Panc1 (cell line): Measurements from ENCODE around the gene UQCC5. TPM values are rescaled to one million over a fixed set of nuclear protein-coding genes. Genes with fewer than 3 reads are reported as not detected.
"Not testable (repeated sequence)": the region's sequence is repeated elsewhere in the genome, so short reads cannot be mapped to it uniquely, and the experiment has no call there.

Experiments
- ATAC-seq: fragments of 200-7000 bp; cut with Tn5 transposase; 2 replicates; pipeline ENCODE4 v1.9.1; 2020; ENCODE audit warnings: mild to moderate bottlenecking, moderate library complexity
- BruUV-seq: library from RNA; stranded (reverse); fragments of 400-500 nt; replicated peaks from 2 replicates; lab custom pipeline; 2021; lab: Mats Ljungman, UMichigan
- CTCF ChIA-PET: fragments of 300-600 bp; sonication (Branson Sonifier 250); formaldehyde crosslinking; loops from one replicate; lab custom pipeline; 2022; ENCODE audit warnings: antibody characterized with exemption; lab: Charles Lee
- POLR2A ChIA-PET: fragments of 300-600 bp; sonication (Branson Sonifier 250); formaldehyde crosslinking; loops from one replicate; lab custom pipeline; 2022; ENCODE audit warnings: antibody characterized with exemption; lab: Charles Lee
- DNase-seq: peaks from one replicate; pipeline ENCODE4 v3.0.0-alpha.2; 2010; ENCODE audit warnings: low read depth, low spot score
- H3K27ac ChIP-seq: 2 replicates; pipeline ENCODE4 v1.5.1; 2011; ENCODE audit warnings: mild to moderate bottlenecking, low read length, inconsistent platforms
- H3K27me3 ChIP-seq: fragments of 200-500 bp; sonication (Bioruptor generic); 2 replicates; pipeline ENCODE4 v1.6.0; 2014; ENCODE audit warnings: low read length, inconsistent platforms; ENCODE audit not compliant: control insufficient read depth, insufficient read depth
- H3K36me3 ChIP-seq: fragments of 200-500 bp; sonication (Bioruptor generic); 2 replicates; pipeline ENCODE4 v1.5.1; 2014; ENCODE audit warnings: inconsistent platforms, mild to moderate bottlenecking, low read length, moderate library complexity; ENCODE audit not compliant: control insufficient read depth, insufficient read depth
- H3K4me1 ChIP-seq: 2 replicates; pipeline ENCODE4 v1.5.1; 2011; ENCODE audit warnings: inconsistent platforms, mild to moderate bottlenecking, low read length, moderate library complexity; ENCODE audit not compliant: control insufficient read depth, insufficient read depth
- H3K4me3 ChIP-seq, 2 experiments: 2 replicates each; pipeline ENCODE4 v1.5.1; 2011 to 2012; ENCODE audit warnings: low read depth in 2 of 2, low read length in 2 of 2, mild to moderate bottlenecking in 2 of 2, inconsistent platforms in 1 of 2, moderate library complexity in 1 of 2
- H3K9me3 ChIP-seq: fragments of 200-500 bp; sonication (Bioruptor generic); 2 replicates; pipeline ENCODE4 v1.5.1; 2014; ENCODE audit warnings: low read depth, mild to moderate bottlenecking, inconsistent platforms, low read length, moderate library complexity; ENCODE audit not compliant: control insufficient read depth, insufficient read depth
- CTCF ChIP-seq: fragments of 450-650 bp; IDR thresholded peaks from 2 replicates; pipeline ENCODE4 v1.5.1; 2017; ENCODE audit warnings: mild to moderate bottlenecking
- POLR2AphosphoS5 ChIP-seq: IDR thresholded peaks from 2 replicates; pipeline ENCODE4 v1.6.1; 2012; ENCODE audit warnings: mild to moderate bottlenecking, low read depth, low read length, moderate library complexity
- REST ChIP-seq, 2 experiments: IDR thresholded peaks; 2 replicates each; pipeline ENCODE4 v1.6.1; 2011 to 2012; ENCODE audit warnings: low read depth in 2 of 2, control low read depth in 1 of 2, low read length in 1 of 2, mild to moderate bottlenecking in 1 of 2, moderate library complexity in 1 of 2; ENCODE audit not compliant: insufficient read depth in 1 of 2
- SIN3A ChIP-seq: IDR thresholded peaks from 2 replicates; pipeline ENCODE4 v1.6.1; 2012; ENCODE audit warnings: low read depth, mild to moderate bottlenecking, low read length, moderate library complexity, borderline replicate concordance; ENCODE audit not compliant: insufficient read depth
- TCF7L2 ChIP-seq: IDR thresholded peaks from 2 replicates; pipeline ENCODE4 v1.6.1; 2011; ENCODE audit warnings: mild to moderate bottlenecking, low read depth, low read length, inconsistent platforms
- in situ Hi-C: cut with HindIII; loops from 2 replicates; pipeline ENCODE4 v1.10.0; 2016; ENCODE audit warnings: low sequenced_read_pairs, low pct_unique_long_range_greater_than_20kb
- intact Hi-C: fragments of 100-400 bp; cut with micrococcal nuclease; formaldehyde crosslinking; loops from one replicate; pipeline ENCODE4 v1.10.0; 2022; ENCODE audit not compliant: unreplicated experiment
- total RNA-seq: library from RNA; stranded (reverse); gene quantifications from one replicate; pipeline ENCODE4 v1.2.1, GENCODE V29; 2021; ENCODE audit not compliant: unreplicated experiment

The UQCC5 gene
- total RNA-seq, 1 experiment from 2014 or later, result 27.3 TPM

- Histone ChIP-seq H3K4me3 (no peak overlapping the region), H3K27ac (no peak overlapping the region), H3K36me3 (no peaks in the 10 kb centered on the region), H3K27me3 (no peaks in the 10 kb centered on the region), H3K9me3 (no peaks in the 10 kb centered on the region), H3K4me1 (no peaks in the 10 kb centered on the region; the same call in 1 of the 2 replicates)
- DNase-seq, result no peak
- ChIA-PET CTCF (no interaction called here), POLR2A (no interaction called here)
- intact Hi-C loops (no loop called here), in situ Hi-C loops (no loop called here)
- no peak for ATAC-seq
- TF ChIP-seq POLR2AphosphoS5, result no peak
- TF ChIP-seq REST (IDR thresholded peaks at IDR 0.05; ENCODE audit: insufficient read depth in 1 of 2, low read depth in 2 of 2, low read length in 1 of 2), result no peak
- BruUV-seq, result no TSS peak
Measured at GRCh38 chr3:52524752-52525679, 11.4 kb upstream of the UQCC5 start.

- CTCF ChIA-PET, result interaction anchor here (0.6 kb wide), 1 partner anchor 155 kb away, joined by 5 read pairs; no protein-coding TSS in a partner anchor
- DNase-seq, result no peak
- Histone ChIP-seq H3K9me3 (no peaks in the 10 kb centered on the region), H3K4me3 (no peak overlapping the region), H3K27ac (no peak overlapping the region), H3K27me3 (no peaks in the 10 kb centered on the region), H3K36me3 (no peaks in the 10 kb centered on the region), H3K4me1 (no peaks in the 10 kb centered on the region; the same call in 1 of the 2 replicates)
- POLR2A ChIA-PET, result interaction anchor here (0.9 kb wide), 1 partner anchor 14 kb away, joined by 6 read pairs; no protein-coding TSS in a partner anchor
- intact Hi-C loops, result no loop called here
- no peak for ATAC-seq
- in situ Hi-C loops, result no loop called here
- BruUV-seq, result no TSS peak
- TF ChIP-seq TCF7L2 (no peak), SIN3A (no peak), POLR2AphosphoS5 (no peak), REST (IDR thresholded peaks at IDR 0.05; ENCODE audit: insufficient read depth in 1 of 2, low read depth in 2 of 2, low read length in 1 of 2) (no peak), CTCF (no peak)
Measured at GRCh38 chr3:52525680-52526561, 10.5 kb upstream of the UQCC5 start.

- H3K27ac ChIP-seq, in situ Hi-C loops, H3K4me3 ChIP-seq, H3K36me3 ChIP-seq, H3K27me3 ChIP-seq, BruUV-seq, H3K4me1 ChIP-seq, intact Hi-C loops, H3K9me3 ChIP-seq, ATAC-seq, DNase-seq: not testable (repeated sequence)
- ChIA-PET CTCF (interaction anchor here (0.6 kb wide), 1 partner anchor 155 kb away, joined by 5 read pairs; no protein-coding TSS in a partner anchor), POLR2A (interaction anchor here (0.9 to 1.3 kb wide), 2 partner anchors 9 to 15 kb away, joined by 3 to 6 read pairs; partner anchors contain the start of gene UQCC5)
Measured at GRCh38 chr3:52526671-52527038, 9.8 kb upstream of the UQCC5 start.
